ENCODE results near the gene RIMBP3B. TPM values are rescaled to one million over a fixed set of nuclear protein-coding genes. Genes with fewer than 3 reads are reported as not detected.
"Not testable (repeated sequence)": the region's sequence is repeated elsewhere in the genome, so short reads cannot be mapped to it uniquely, and the experiment has no call there.

RIMBP3B gene
- total RNA-seq, 1 experiment from 2014 or later: 0.39 TPM

DNA sequence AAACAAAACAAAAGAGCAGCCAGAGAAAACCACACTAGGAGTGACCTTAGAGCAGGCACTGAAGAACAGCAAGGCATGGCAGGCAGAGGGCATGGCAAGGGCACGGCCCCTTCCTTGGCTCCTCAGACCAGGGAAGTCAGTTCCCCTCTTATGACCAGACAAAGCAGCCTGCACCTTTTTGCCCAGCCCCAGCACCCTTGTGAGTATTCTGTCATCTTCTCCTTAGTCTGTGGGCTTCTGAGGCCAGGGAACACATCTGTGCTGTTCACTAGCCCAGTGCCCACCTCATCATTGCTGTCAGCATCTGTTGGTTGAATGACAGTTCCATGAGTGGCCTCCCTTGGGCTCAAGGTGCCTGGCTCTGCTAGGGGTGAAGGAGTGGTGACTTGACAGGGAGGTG lies 23.6 kb downstream of the RIMBP3B start:
- H3K27me3 ChIP-seq (ENCODE audit: insufficient read depth, low read length); H3K36me3 Mint-ChIP-seq (ENCODE audit: insufficient read depth in 1 of 3, low read depth in 3 of 3); H4K20me1 ChIP-seq (ENCODE audit: control insufficient read depth, insufficient read depth, insufficient read length); H3K56ac ChIP-seq (ENCODE audit: insufficient read length, low read depth, low read length); H4K5ac ChIP-seq (ENCODE audit: insufficient read length, low read depth, low read length); H3K18ac ChIP-seq (ENCODE audit: insufficient read length, low read depth, low read length); H2BK5ac ChIP-seq (ENCODE audit: insufficient read length, low read length); H3K9ac ChIP-seq (ENCODE audit: extremely low read depth, insufficient read length, low read length); H3K4me2 ChIP-seq (ENCODE audit: insufficient read depth, insufficient read length, low read length); H4K91ac ChIP-seq (ENCODE audit: insufficient read length, low read depth, low read length); H3K27me3 Mint-ChIP-seq (ENCODE audit: low read depth); H3T11ph ChIP-seq (ENCODE audit: low read length); H3K23me2 ChIP-seq (ENCODE audit: insufficient read length, low read depth, low read length, poor library complexity, severe bottlenecking); H3K9me3 ChIP-seq (ENCODE audit: control insufficient read depth, low read depth, low read length); H3K9me3 Mint-ChIP-seq; H2BK12ac ChIP-seq (ENCODE audit: insufficient read length, low read depth, low read length); H3K79me2 ChIP-seq (ENCODE audit: insufficient read depth, low read length); H2AK5ac ChIP-seq (ENCODE audit: insufficient read length, low read length); H3K4me1 ChIP-seq (ENCODE audit: insufficient read depth, low read length); H4K8ac ChIP-seq (replicated peaks; ENCODE audit: insufficient read length, low read depth, low read length); H3K79me1 ChIP-seq (ENCODE audit: insufficient read depth, low read depth, low read length, poor library complexity, severe bottlenecking); H3K4me3 Mint-ChIP-seq; H3K14ac ChIP-seq (ENCODE audit: insufficient read depth, low read length); H3K27ac Mint-ChIP-seq; H2BK20ac ChIP-seq (ENCODE audit: low read depth, low read length, poor library complexity, severe bottlenecking); H3K23ac ChIP-seq (ENCODE audit: insufficient read length, low read depth, low read length); H3K4me1 Mint-ChIP-seq; H3K27ac ChIP-seq (ENCODE audit: insufficient read length, low read depth, low read length); H2BK15ac ChIP-seq (ENCODE audit: low read depth, low read length); H2BK120ac ChIP-seq (ENCODE audit: low read depth, low read length, poor library complexity, severe bottlenecking); H2AFZ ChIP-seq (ENCODE audit: low read length); DNase-seq; H3K4ac ChIP-seq (ENCODE audit: low read depth, low read length): not testable (repeated sequence)
- no CpG with 5 or more reads among the region's 1 CpG for WGBS (ENCODE audit: extremely low coverage, insufficient read length, low lambda C conversion rate)

DNA sequence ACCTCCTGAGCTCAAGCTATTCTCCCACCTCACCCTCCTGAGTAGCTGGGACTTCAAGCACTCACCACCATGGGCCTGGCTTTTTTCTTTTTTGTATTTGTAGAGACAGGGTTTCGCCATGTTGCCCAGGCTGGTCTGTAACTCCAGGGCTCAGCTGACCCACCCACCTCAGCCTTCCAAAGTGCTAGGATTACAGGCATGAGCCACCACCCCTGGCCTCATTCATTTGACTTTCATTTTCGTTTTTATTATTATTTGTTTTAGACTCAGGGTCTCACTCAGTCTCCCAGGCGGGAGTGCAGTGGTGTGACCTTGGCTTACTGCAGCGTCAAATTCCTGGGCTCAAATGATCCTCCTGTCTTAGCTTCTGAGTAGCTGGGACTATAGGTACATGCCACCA lies 24.2 kb downstream of the RIMBP3B start:
- H2BK12ac ChIP-seq (ENCODE audit: insufficient read length, low read depth, low read length); H2BK120ac ChIP-seq (ENCODE audit: low read depth, low read length, poor library complexity, severe bottlenecking); H3K4me1 ChIP-seq (ENCODE audit: insufficient read depth, low read length); H3K4me3 Mint-ChIP-seq; H3K14ac ChIP-seq (ENCODE audit: insufficient read depth, low read length); H3K79me2 ChIP-seq (ENCODE audit: insufficient read depth, low read length); H4K8ac ChIP-seq (replicated peaks; ENCODE audit: insufficient read length, low read depth, low read length); H3K27me3 ChIP-seq (ENCODE audit: insufficient read depth, low read length); H3K27me3 Mint-ChIP-seq (ENCODE audit: low read depth); H4K91ac ChIP-seq (ENCODE audit: insufficient read length, low read depth, low read length); H3K4ac ChIP-seq (ENCODE audit: low read depth, low read length); H3K9ac ChIP-seq (ENCODE audit: extremely low read depth, insufficient read length, low read length); H2AFZ ChIP-seq (ENCODE audit: low read length); H3K23ac ChIP-seq (ENCODE audit: insufficient read length, low read depth, low read length); H3K9me3 Mint-ChIP-seq; DNase-seq; H3K36me3 Mint-ChIP-seq (ENCODE audit: insufficient read depth in 1 of 3, low read depth in 3 of 3); H2BK20ac ChIP-seq (ENCODE audit: low read depth, low read length, poor library complexity, severe bottlenecking); H4K5ac ChIP-seq (ENCODE audit: insufficient read length, low read depth, low read length); H3K56ac ChIP-seq (ENCODE audit: insufficient read length, low read depth, low read length); H4K20me1 ChIP-seq (ENCODE audit: control insufficient read depth, insufficient read depth, insufficient read length); H2BK5ac ChIP-seq (ENCODE audit: insufficient read length, low read length); H3K9me3 ChIP-seq (ENCODE audit: control insufficient read depth, low read depth, low read length); H2BK15ac ChIP-seq (ENCODE audit: low read depth, low read length); H3K27ac Mint-ChIP-seq; H3K23me2 ChIP-seq (ENCODE audit: insufficient read length, low read depth, low read length, poor library complexity, severe bottlenecking); H3K4me2 ChIP-seq (ENCODE audit: insufficient read depth, insufficient read length, low read length); H3K18ac ChIP-seq (ENCODE audit: insufficient read length, low read depth, low read length); H3K27ac ChIP-seq (ENCODE audit: insufficient read length, low read depth, low read length); H2AK5ac ChIP-seq (ENCODE audit: insufficient read length, low read length); H3T11ph ChIP-seq (ENCODE audit: low read length); H3K4me1 Mint-ChIP-seq; H3K79me1 ChIP-seq (ENCODE audit: insufficient read depth, low read depth, low read length, poor library complexity, severe bottlenecking): not testable (repeated sequence)
- no CpG with 5 or more reads among the region's 4 CpGs for WGBS (ENCODE audit: extremely low coverage, insufficient read length, low lambda C conversion rate)

Data from H9 (cell line).